Kidney glomerular epithelial cell (primary cell): ENCODE data around the gene DGKQ.
"Not testable (repeated sequence)": the region's sequence is repeated elsewhere in the genome, so short reads cannot be mapped to it uniquely, and the experiment has no call there.

Source experiments
- DNase-seq: peaks from one replicate; lab custom pipeline; 2025; lab: John Stamatoyannopoulos, UW

DGKQ gene

GRCh38 chr4:1009542-1010394, 36.4 kb upstream of the DGKQ start:
- peak; percentile 15 for DNase-seq

GRCh38 chr4:1008840-1009541, 35.6 kb upstream of the DGKQ start:
- DNase-seq, result no peak

GRCh38 chr4:1006856-1007255, 33.5 kb upstream of the DGKQ start:
- no peak for DNase-seq

- no peak for DNase-seq
These were observed 31.5 kb upstream of the DGKQ start for GRCh38 chr4:1004557-1005485.

- DNase-seq, result no peak
These were observed 30.7 kb upstream of the DGKQ start for GRCh38 chr4:1004071-1004418.

GRCh38 chr4:1003271-1004070, 30.1 kb upstream of the DGKQ start:
- DNase-seq, result no peak

GRCh38 chr4:1002631-1003251, 29.4 kb upstream of the DGKQ start:
- no peak for DNase-seq

- no peak for DNase-seq
These were observed 28.8 kb upstream of the DGKQ start for GRCh38 chr4:1002131-1002630.

GRCh38 chr4:1001561-1002130, 28.3 kb upstream of the DGKQ start:
- DNase-seq, result no peak

- no peak for DNase-seq
These were observed 27.4 kb upstream of the DGKQ start for GRCh38 chr4:1000686-1001260.

- DNase-seq, result no peak
These were observed 26.6 kb upstream of the DGKQ start for GRCh38 chr4:999882-1000425.

GRCh38 chr4:999240-999863, 26.0 kb upstream of the DGKQ start:
- not testable (repeated sequence) for DNase-seq

- no peak for DNase-seq
These were observed 24.8 kb upstream of the DGKQ start for GRCh38 chr4:998096-998691.

- no peak for DNase-seq
These were observed 24.2 kb upstream of the DGKQ start for GRCh38 chr4:997375-998071.

- DNase-seq, result no peak
These were observed 23.6 kb upstream of the DGKQ start for GRCh38 chr4:996997-997374.

GRCh38 chr4:996030-996996, 22.9 kb upstream of the DGKQ start:
- no peak for DNase-seq

- DNase-seq, result no peak
These were observed 22.1 kb upstream of the DGKQ start for GRCh38 chr4:995311-996026.
